Kidney tubule cell (primary cell): ENCODE measurements around the gene TAF4B.
"Not testable (repeated sequence)": the region's sequence is repeated elsewhere in the genome, so short reads cannot be mapped to it uniquely, and the experiment has no call there.

Source experiments
- DNase-seq: peaks from one replicate; pipeline ENCODE4 v3.0.0-alpha.2; 2018; ENCODE audit warnings: low spot score

TAF4B gene

DNA sequence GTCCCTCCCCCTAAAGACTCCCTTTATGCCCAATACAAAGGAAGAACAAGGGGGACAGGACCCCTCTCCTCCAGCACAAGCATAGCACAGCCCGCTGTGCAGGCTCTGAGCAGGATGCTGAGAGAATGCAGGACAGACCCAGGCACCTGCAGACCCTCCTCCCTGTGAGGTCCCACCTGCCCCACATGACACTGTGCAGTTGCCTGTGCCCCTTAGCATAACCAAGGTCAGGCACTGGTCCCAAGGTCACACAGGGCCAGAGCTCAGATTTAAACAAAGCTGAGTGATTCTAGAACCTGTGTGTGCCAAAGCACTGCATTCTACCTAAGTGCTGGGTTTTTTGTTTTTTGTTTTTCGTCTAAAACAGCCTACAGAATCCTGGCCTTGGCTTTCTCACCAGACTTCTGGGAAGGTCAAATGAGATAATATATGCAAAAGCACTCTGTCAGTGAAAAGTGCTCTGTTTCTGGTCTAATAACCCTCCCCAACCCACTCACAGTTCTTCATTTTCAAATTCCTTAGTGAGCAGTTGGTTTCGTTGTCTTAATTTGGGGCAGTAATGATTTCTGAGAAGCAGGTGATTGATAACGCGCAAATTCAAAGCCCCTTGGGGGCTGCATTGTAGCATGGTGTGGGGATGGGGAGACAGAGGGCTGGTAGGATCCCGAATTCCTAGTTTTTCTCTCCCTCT is 196.4 kb downstream of the TAF4B start:
- no peak for DNase-seq

DNA sequence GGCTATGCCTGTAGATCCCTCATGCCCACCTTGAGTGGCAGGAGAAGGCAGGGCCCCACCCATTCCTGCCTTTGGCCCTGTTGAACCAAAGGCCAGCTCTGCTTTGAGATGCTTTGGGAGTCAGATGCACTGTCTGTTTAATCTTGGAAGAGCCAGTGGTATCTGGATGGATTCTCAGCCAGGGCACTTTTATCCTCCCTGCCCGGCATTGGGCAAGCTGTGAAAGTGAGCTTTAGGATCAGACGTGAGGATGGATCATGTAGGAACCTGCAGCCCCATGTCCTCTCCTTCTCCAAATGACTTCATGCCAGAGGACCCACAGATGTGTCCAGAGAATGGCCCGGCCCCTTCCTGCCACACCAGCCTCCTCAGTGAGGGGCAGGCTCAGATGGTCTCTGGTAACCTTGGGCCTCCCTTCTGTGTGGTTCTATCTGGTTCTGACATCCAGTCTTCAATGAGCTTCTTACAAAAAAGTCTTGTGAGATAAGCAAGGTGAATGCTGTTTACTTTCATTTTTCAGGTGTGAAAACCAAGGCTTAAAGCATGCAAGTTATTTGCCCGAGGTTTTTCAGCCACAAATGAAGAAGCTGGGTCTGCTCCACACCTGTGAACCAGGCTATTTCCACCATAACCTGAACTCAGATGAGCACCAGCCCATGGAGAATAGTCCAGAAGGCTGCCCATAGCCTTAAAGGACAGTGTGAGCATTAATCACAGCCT is 198.3 kb downstream of the TAF4B start:
- no peak for DNase-seq

DNA sequence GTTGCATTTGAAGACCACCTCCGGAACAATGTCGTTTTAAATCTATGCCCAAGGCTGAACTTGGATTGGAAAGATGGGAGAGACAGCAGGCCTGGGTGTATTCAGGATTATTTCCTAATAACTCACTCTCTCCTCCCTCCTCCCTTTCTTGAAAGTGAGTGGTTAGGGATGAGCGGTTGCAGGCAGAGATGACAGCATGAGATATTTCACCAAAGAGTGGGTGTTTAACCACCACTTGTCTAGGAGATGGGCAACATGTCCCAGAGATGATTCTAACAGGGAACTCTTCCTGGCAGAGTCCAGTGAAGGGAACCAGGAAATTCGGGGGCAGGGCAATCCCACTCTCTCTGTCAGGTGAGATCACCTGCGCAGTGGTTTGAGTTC is 198.9 kb downstream of the TAF4B start:
- peak; percentile 92 for DNase-seq

DNA sequence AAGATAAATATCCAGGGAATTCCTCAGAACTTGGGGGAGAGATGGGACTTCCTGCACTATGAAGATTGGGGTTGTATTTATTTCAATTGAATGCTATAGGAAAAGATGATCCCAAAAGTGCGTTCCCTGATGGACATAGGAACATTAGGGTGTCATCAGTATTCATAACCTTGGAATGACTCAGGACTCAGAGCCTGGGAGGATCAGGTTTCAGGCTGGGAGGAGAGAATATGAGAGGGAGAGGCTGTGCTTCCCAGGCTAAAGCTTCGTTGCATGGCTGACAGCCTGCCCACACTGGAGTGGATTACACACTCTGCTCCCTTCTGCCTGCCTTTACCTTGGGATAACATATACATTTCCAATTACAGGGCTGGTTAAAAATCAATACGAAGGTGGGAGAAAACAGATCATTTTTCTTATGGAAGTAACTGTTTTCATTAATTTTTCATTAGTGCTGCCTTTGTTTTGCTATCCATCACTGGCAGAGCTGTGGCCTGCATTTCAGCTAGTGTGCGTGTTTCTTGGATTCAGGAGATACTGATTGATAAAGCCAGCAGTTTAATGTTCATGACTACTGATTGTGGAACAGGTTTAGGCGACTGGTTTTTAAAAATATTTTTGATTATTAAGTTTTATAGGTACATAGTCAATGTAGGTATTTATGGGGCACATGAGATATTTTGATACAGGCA is 203.4 kb downstream of the TAF4B start:
- DNase-seq, result peak; percentile 87

DNA sequence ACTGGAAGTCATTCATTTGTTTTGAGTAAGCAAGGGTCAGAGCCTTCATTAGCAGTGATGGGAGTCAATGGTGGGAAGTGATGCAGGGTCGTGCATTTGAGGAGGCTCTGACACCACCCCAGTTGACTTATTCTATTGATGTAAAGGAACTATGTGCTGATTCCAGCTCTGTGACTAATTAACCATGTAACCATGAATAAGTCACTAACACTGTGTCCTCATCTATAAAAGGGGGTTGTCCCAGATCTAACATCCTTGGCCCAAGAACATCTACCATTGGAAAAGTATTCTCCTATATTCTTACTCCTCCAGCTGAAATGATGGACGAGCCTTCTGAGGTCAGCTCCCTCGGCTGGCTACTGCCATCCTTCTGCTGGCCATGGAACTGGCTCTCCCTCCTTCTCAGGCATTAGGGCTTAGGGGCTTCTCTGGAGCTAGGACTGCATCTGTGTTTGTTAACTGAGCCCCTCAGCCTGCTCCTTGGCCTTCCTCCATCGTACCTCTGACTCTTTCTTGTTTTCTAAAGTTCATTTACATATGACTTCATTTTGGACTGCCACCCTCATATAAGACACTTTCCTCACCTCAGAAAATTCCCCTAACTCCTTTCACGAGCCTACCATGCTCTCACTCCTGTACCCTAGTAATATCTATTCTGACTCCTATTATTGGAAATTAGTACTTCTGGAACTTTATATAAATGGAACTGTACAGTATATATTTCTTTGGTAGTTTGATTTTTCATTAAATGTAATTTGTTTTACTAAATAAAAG is 206.6 kb downstream of the TAF4B start:
- peak; percentile 53 for DNase-seq

DNA sequence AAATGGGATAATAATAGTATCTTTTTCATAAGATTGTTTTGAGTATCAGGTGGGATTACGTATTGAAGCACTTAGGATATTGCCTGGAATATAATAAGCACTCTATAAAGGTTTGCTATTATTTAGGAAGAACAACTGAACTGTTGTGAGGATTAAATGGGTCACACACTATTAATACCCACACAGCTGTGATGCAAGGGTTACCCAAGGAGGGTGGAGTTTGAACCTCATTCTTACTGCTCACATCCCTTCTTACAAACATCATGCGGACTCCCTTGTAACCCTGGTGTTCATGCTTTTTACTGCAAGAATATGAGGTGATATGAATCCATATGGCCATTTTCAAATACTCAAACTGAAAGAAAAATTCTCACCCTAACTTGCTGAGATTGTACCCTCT is 208.6 kb downstream of the TAF4B start:
- no peak for DNase-seq

DNA sequence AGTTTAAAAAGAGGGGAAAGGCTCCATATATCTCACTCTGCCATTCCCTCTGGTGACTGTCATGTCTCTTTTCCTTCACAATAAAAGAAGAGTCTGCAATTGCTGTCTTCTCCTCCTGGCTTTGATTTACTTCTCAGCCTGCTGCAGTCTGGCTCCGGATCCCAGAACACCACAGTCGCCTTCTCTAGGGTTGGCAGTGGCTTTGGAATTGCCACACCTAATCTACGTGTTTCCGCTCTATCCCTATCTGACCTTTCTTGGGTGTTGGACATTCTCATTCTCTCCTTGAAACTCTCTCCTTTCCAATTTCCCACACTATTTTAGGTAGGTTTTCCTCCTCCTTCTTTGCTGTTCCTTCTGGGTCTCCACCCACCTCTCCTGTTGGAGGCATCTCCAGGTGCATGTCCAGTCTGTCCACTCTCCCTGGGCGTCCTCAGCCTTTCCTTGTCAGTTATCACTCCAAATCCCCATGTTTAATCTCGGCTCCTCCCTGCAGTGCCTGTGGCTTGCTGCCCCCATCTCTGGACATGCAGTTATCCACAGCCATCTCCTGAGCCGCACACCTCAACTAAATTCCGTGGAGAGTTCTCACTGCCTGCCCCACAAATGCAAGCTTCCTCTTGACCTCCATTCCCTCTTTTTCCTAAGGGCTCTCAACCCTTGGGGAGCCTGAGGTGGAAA is 209.3 kb downstream of the TAF4B start:
- no peak for DNase-seq

DNA sequence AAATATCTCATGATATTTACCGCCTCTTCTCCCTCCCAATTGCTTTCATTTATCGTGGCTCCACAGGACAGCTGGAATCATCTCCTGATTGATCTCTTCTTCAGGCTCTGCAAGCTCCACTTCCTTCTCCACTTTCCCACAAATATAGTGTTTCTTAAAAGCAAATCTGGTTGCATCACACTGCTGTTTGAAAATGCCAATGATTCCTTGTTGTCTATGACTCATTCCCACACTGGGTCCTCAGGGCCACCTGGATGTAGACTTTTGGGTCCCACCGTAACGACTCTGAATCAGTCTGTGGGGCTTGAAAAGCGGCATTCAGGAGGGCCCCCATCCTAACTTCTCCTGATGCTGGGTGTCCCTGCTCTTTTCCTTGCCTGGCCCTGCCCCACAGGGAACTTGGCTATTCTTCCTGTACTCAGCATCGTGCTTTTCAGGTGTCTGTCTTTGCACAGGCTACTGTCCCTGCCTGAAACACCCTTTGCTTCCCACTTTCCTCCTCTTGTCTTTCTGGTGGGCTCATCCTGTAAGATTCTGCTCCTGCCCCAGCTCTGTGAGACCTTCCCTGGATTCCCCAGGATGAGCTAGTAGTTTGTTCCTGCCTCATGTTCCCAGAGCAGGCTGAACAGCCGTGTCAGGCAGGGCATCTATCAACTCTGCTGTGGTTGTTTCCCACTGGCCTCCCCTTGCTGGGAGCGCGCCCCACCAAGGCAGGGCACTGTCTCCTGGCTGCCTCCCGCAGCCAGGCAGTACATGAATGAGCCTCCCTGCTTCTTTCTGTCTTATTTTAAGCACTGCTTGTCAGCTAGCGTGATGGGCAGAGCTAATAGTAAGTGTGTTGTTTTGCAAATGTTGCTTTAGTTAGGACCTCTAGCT is 210.2 kb downstream of the TAF4B start:
- DNase-seq, result peak; percentile 63

DNA sequence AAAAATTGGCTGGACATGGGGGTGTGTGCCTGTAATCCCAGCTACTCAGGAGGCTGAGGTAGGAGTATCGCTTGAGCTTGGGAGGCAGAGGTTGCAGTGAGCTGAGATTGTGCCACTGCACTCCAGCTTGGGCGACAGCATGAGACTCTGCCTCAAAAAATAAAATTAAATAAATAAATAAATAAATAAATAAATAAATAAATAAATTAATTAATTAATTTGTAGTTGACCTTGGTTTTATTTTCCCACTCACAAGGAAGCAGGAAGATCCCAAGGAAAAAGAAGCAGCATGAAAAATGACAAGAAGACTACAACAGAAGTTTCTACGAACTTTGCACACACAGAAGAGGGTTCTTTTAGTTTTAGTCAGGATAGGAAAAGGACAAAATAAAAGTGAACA is 211.4 kb downstream of the TAF4B start:
- DNase-seq, result not testable (repeated sequence)

DNA sequence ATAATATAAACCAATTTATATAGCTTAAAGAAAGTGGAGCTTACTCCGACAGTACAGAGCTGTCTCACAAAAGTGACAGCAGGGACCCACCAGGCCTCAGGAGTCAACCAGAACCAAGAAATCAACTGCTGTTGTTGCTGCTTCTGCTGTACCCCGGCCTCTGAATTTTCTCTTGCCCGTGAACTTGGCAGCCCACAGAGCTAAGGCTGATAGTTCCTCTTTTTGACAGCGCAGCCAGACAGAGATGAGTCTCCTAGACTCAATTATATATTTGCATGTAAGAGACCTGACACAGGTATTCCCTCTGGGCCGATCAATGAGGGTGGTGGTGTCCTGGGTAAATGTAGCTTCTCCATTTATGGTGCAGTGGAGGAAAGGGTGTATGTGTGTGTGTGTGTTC is 212.7 kb downstream of the TAF4B start:
- no peak for DNase-seq

DNA sequence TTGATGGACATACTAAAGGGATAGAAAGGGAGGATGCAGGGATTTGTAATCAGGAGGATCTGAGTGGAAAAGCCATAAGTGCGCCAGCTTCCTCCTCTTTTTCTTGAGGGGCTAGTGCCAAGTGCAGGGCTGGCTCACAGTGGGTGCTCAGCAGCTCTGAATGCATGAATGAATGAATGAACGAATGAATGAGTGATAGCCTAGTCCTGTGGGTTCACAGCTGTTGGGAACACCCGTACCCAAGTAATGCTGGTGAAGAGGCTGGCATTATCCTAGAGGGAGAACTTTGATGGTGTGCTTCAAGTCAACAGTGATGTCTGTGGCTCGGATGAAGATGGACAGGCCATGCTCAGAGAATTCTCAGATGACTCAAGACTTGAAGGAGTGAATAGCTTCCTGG is 213.3 kb downstream of the TAF4B start:
- no peak for DNase-seq

DNA sequence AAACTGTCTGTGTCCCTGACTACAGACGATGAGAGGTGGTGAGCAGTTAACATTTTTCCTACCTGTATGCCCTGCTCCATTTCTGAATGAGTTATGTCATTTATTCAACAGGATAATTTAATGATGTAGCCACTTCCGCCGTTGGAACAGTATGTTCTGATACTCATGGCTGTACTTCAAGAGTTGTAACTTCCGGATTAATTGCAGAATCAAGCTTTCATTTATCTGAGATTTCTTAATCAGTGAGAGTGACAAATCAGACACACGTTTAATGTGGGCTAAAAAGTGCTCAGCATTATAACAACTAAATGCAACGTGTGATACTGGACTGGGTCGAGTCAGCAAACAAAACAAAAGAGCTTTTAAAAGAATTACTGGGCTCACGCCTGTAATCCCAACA is 214.4 kb downstream of the TAF4B start:
- DNase-seq, result no peak
